Endothelial cell of umbilical vein (primary cell): ENCODE results near the gene LRRC27. TPM values are rescaled to one million over a fixed set of nuclear protein-coding genes. Genes with fewer than 3 reads are reported as not detected.

Experiments used
- BruUV-seq: library from RNA; stranded (reverse); fragments of 400-500 nt; replicated peaks from 2 replicates; lab custom pipeline; 2021; lab: Mats Ljungman, UMichigan
- CTCF ChIA-PET: fragments of 300-600, 350-600 bp; sonication (Branson Sonifier 250); formaldehyde crosslinking; loops from one replicate; lab custom pipeline; 2021; ENCODE audit warnings: antibody characterized with exemption, inconsistent platforms; lab: Charles Lee
- POLR2A ChIA-PET: fragments of 300-600, 350-600 bp; sonication (Branson Sonifier 250); formaldehyde crosslinking; loops from one replicate; lab custom pipeline; 2021; ENCODE audit warnings: antibody characterized with exemption, inconsistent platforms; lab: Charles Lee
- DNase-seq: peaks from one replicate; pipeline ENCODE4 v3.0.0-alpha.2; 2011; ENCODE audit warnings: low read depth, low spot score
- FAIRE-seq: peaks from 2 replicates; lab custom pipeline; 2011; peaks lifted over from hg19 to GRCh38; lab: Jason Lieb, UNC
- H2AFZ ChIP-seq: 2 replicates; pipeline ENCODE4 v1.6.0; 2012; ENCODE audit warnings: low read depth, low read length, control low read depth, inconsistent platforms
- H3K27ac ChIP-seq: 2 replicates; pipeline ENCODE4 v1.5.1; 2011; ENCODE audit warnings: low read depth, mild to moderate bottlenecking, control low read depth, low read length, moderate library complexity; ENCODE audit not compliant: insufficient read depth
- H3K27me3 ChIP-seq, 2 experiments: 2 replicates each; pipeline versions ENCODE4 v1.6.0 to v1.6.1; 2011; ENCODE audit warnings: low read length in 2 of 2, mixed read lengths in 1 of 2; ENCODE audit not compliant: control insufficient read depth in 2 of 2, insufficient read depth in 2 of 2
- H3K36me3 ChIP-seq, 2 experiments: 2 replicates in 1 of 2; 3 replicates in 1 of 2; pipeline ENCODE4 v1.5.1; 2011; ENCODE audit warnings: low read length in 2 of 2, mild to moderate bottlenecking in 1 of 2, moderate library complexity in 1 of 2; ENCODE audit not compliant: control insufficient read depth in 2 of 2, insufficient read depth in 2 of 2; ENCODE audit errors: extremely low read depth in 1 of 2
- H3K4me1 ChIP-seq: 3 replicates; pipeline ENCODE4 v1.5.1; 2011; ENCODE audit warnings: mild to moderate bottlenecking, low read length; ENCODE audit not compliant: control insufficient read depth, insufficient read depth; ENCODE audit errors: extremely low read depth
- H3K4me2 ChIP-seq: 2 replicates; pipeline ENCODE4 v1.6.1; 2011; ENCODE audit warnings: low read length, control low read depth, mixed read lengths; ENCODE audit not compliant: insufficient read depth
- H3K4me3 ChIP-seq, 3 experiments: fragments of 200-600 bp in 1 of 3; sonication (generic), shearing (Covaris generic) in 1 of 3; replicated peaks in 1 of 3; 2 replicates each; pipeline ENCODE4 v1.5.1; 2011 to 2016; ENCODE audit warnings: control low read depth in 3 of 3, low read length in 3 of 3, mild to moderate bottlenecking in 2 of 3, inconsistent platforms in 1 of 3, low read depth in 1 of 3, moderate library complexity in 1 of 3; ENCODE audit not compliant: insufficient read depth in 1 of 3
- H3K79me2 ChIP-seq: 2 replicates; pipeline ENCODE4 v1.6.0; 2012; ENCODE audit warnings: low read length, inconsistent platforms; ENCODE audit not compliant: control insufficient read depth, insufficient read depth
- H3K9ac ChIP-seq: replicated peaks from 2 replicates; pipeline ENCODE3; 2011; ENCODE audit warnings: low read length, control low read depth; ENCODE audit not compliant: insufficient read depth; ENCODE audit errors: extremely low read depth
- H3K9me1 ChIP-seq: replicated peaks from 3 replicates; pipeline ENCODE4 v1.6.0; 2011; ENCODE audit warnings: mild to moderate bottlenecking, low read length; ENCODE audit not compliant: control insufficient read depth, insufficient read depth; ENCODE audit errors: extremely low read depth
- H3K9me3 ChIP-seq: replicated peaks from 2 replicates; pipeline ENCODE4 v1.5.1; 2012; ENCODE audit warnings: low read length, inconsistent platforms; ENCODE audit not compliant: control insufficient read depth, insufficient read depth
- H4K20me1 ChIP-seq: replicated peaks from 2 replicates; pipeline ENCODE3; 2011; ENCODE audit warnings: mild to moderate bottlenecking, low read length; ENCODE audit not compliant: control insufficient read depth, insufficient read depth; ENCODE audit errors: extremely low read depth
- EZH2 ChIP-seq: IDR thresholded peaks from 2 replicates; pipeline ENCODE4 v1.6.1; 2012; ENCODE audit warnings: borderline replicate concordance, low read depth, mild to moderate bottlenecking, moderate library complexity, low read length, inconsistent platforms; ENCODE audit not compliant: severe bottlenecking
- FOS ChIP-seq: IDR thresholded peaks from 2 replicates; pipeline ENCODE4 v1.6.1; 2011; ENCODE audit warnings: mild to moderate bottlenecking, low read length, moderate library complexity, borderline replicate concordance; ENCODE audit not compliant: insufficient read depth
- GATA2 ChIP-seq: IDR thresholded peaks from 2 replicates; pipeline ENCODE4 v1.7.0; 2011; ENCODE audit warnings: low read depth, mild to moderate bottlenecking, moderate library complexity, mixed read lengths, low read length; ENCODE audit not compliant: insufficient read length, insufficient read depth
- JUN ChIP-seq: IDR thresholded peaks from 2 replicates; pipeline ENCODE4 v1.6.1; 2011; ENCODE audit warnings: borderline replicate concordance, low read depth; ENCODE audit not compliant: insufficient read length, insufficient read depth
- MYC ChIP-seq: IDR thresholded peaks from one replicate; pipeline ENCODE4 v1.6.1; 2011; ENCODE audit warnings: mild to moderate bottlenecking, low read depth, low read length
- POLR2A ChIP-seq: IDR thresholded peaks from 2 replicates; pipeline ENCODE4 v1.6.1; 2012; ENCODE audit warnings: low read depth, mild to moderate bottlenecking, control low read depth, low read length
- POLR2AphosphoS5 ChIP-seq: IDR thresholded peaks from 2 replicates; pipeline ENCODE4 v1.6.1; 2012; ENCODE audit warnings: low read depth, mild to moderate bottlenecking, control low read depth, low read length, moderate library complexity; ENCODE audit not compliant: insufficient read depth
- dilution Hi-C: fragments of 300-500 bp; cut with MboI; formaldehyde crosslinking; loops from one replicate; pipeline ENCODE4 v1.15.0; 2019; ENCODE audit warnings: low sequenced_read_pairs; ENCODE audit not compliant: extremely low pct_ligation_motif_present
- intact Hi-C: fragments of 100-400 bp; cut with micrococcal nuclease; formaldehyde crosslinking; loops from one replicate; pipeline ENCODE4 v1.10.0; 2022
- polyA plus RNA-seq, 4 experiments: library from polyadenylated mRNA; depleted of rRNA in 3 of 4; stranded (reverse) in 3 of 4; unstranded in 1 of 4; fragments of >200 nt; gene quantifications; 2 replicates each; pipeline versions ENCODE4 v1.2.1 to v1.2.3, GENCODE V29; 2011 to 2012; ENCODE audit warnings: missing spikeins in 1 of 4
- total RNA-seq: library from RNA; stranded (reverse); gene quantifications from 2 replicates; pipeline ENCODE4 v1.2.3, GENCODE V29; 2021
- TF ChIP-seq, protein P1 (sequence below): IDR thresholded peaks from 2 replicates; pipeline ENCODE4 v1.6.1; 2011; ENCODE audit not compliant: insufficient read depth, insufficient read length
- TF ChIP-seq, protein P2 (sequence below), 2 donors: IDR thresholded peaks; 1 replicate in 1 of 2; 2 replicates in 1 of 2; pipeline ENCODE4 v1.5.1; 2011; ENCODE audit warnings: low read length in 2 of 2, mild to moderate bottlenecking in 2 of 2, moderate library complexity in 2 of 2, control low read depth in 1 of 2, inconsistent platforms in 1 of 2, low read depth in 1 of 2; ENCODE audit not compliant: insufficient read depth in 1 of 2; ENCODE audit errors: extremely low read depth in 1 of 2

The LRRC27 gene
- total and polyA plus RNA-seq, 2 donors (not counting 3 experiments of a cell fraction or from before 2014, with no cell fraction given) = 8.3 to 13.6 TPM

- H2AFZ ChIP-seq = no peak overlapping the region
- intact Hi-C loops (no loop called here), dilution Hi-C loops (no loop called here)
- TF ChIP-seq POLR2A (no peak), JUN (no peak), GATA2 (no peak), POLR2AphosphoS5 (no peak), MYC (no peak), EZH2 (no peak), FOS (no peak)
- TF ChIP-seq, protein P1, sequence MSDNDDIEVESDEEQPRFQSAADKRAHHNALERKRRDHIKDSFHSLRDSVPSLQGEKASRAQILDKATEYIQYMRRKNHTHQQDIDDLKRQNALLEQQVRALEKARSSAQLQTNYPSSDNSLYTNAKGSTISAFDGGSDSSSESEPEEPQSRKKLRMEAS = no peak
- TF ChIP-seq, protein P2, sequence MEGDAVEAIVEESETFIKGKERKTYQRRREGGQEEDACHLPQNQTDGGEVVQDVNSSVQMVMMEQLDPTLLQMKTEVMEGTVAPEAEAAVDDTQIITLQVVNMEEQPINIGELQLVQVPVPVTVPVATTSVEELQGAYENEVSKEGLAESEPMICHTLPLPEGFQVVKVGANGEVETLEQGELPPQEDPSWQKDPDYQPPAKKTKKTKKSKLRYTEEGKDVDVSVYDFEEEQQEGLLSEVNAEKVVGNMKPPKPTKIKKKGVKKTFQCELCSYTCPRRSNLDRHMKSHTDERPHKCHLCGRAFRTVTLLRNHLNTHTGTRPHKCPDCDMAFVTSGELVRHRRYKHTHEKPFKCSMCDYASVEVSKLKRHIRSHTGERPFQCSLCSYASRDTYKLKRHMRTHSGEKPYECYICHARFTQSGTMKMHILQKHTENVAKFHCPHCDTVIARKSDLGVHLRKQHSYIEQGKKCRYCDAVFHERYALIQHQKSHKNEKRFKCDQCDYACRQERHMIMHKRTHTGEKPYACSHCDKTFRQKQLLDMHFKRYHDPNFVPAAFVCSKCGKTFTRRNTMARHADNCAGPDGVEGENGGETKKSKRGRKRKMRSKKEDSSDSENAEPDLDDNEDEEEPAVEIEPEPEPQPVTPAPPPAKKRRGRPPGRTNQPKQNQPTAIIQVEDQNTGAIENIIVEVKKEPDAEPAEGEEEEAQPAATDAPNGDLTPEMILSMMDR (IDR thresholded peaks at IDR 0.05; ENCODE audit: extremely low read depth in 1 of 2, insufficient read depth in 1 of 2, low read depth in 1 of 2, low read length in 2 of 2) = no peak
- BruUV-seq = no TSS peak
- no peaks in the 10 kb centered on the region for H3K79me2 ChIP-seq
- H3K36me3 ChIP-seq = no peaks in the 10 kb centered on the region
- H3K9me1 ChIP-seq = no peaks in the 10 kb centered on the region
- H3K27me3 ChIP-seq = no peaks in the 10 kb centered on the region
- H4K20me1 ChIP-seq = no peaks in the 10 kb centered on the region
- no peak for DNase-seq
- no peak overlapping the region for H3K4me2 ChIP-seq
- no peak overlapping the region for H3K4me3 ChIP-seq
- CTCF ChIA-PET = no interaction called here
- H3K4me1 ChIP-seq = no peaks in the 10 kb centered on the region
- no peak for FAIRE-seq
- H3K27ac ChIP-seq = no peak overlapping the region
- H3K9ac ChIP-seq = no peak overlapping the region
- H3K9me3 ChIP-seq = no peaks in the 10 kb centered on the region
- POLR2A ChIA-PET = no interaction called here
These were observed 49.1 kb upstream of the LRRC27 start for GRCh38 chr10:132282667-132283603.
